Measurements from ENCODE around the gene PTGR3.

DNA sequence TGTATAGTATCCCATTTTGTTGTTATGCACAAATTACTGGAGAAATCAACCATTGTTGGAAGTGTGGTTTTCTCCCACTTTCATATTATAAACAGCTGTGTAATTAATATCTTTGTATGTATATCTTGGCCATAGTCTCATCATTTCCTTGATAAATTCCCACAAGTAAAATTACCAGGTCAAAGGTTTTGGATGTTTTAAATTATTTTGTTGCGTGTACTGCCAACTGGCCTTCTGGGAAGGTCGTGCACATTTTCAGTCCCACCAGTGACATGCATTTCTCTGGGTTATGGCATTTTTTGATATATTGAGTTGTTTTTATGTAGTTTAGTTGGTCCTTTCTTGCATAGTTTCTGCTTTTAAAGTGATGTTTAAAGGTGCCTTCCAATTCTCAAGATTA is 43.2 kb upstream of the PTGR3 start:
- TF ChIP-seq POLR2A (IDR thresholded peaks at IDR 0.05; ENCODE audit: low read depth, low read length) (no peak), POLR2AphosphoS5 (IDR thresholded peaks at IDR 0.05; ENCODE audit: low read depth, low read length) (no peak)
